NCI-H774 (cell line): ENCODE measurements around the gene CASQ2.

Source experiments
- DNase-seq: peaks from one replicate; lab custom pipeline; 2025; lab: John Stamatoyannopoulos, UW

CASQ2 gene

DNA sequence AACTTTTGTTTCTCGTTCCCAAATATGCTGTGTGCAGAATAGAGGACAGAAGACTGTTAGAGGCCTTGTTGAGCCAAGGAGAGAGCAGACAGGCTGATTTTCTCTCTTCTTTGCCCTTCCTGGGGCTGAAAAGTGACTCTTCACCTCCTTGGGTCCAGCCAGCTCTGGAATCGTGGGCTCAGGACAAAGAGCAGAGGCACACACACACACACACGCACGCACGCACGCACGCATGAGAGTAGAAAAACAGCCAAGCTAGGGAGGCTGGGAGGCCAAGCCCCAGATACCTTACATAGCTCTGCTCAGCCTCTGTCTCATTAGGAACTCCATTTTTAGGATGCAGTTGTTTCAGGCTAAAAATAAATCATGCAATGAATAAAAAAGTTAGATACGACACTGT, at the start of gene CASQ2:
Gene CASQ2 (minus strand): TSS at position 166 of the 400 bp plus-strand sequence. CDS start 173 bp downstream, outside the sequence.
- no peak for DNase-seq

DNA sequence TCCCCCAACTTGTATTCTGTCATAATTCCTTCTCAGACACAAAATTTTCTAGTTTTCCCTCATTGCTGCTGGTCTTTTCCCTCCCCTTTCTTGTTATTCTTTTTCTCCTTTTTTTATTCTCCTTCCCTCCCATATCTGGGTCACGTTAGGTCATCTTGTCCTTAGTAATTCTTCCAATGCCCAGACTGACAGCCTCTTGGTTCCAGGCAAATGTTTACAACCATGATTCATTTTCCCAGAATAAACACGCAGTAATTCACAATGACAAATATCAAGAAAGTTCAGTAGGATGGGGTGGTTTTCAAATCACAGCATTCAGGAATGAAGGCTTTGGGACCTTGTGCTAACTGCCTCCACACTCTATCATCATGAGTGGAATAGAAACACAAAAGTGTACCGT, 47.2 kb upstream of the CASQ2 start:
- no peak for DNase-seq

DNA sequence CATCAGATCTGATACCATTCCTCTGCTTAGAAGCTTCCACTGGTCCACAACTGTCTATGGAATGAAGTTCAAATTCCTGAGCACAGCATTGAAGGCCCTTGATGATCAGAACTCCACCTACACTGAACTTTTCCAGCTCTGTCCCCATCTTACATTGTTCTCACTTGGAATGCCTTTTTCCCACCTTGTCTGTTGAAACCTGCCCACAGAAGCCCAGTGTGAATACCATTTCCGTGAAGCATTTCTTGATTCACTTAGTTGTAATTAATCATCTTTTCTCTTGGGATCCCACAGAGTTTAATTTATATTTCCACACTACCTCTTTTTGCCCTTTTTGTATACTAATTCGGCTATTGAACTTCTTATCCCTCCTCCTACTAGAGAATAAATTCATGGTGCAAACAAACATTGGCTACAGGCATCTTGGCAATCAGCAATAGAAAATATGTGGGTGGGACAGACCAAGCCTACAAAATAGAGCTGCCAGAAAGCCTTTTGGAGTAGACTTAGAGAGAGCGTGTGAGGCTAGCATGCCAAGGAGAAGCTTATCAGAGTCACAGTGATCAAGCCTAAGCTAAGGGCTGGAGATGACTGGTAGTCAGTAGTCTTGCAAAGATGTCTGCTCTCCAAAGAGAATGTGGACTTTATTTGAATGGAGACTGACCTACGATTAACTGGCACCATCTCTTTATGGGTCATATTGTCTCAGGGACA, 46.3 kb upstream of the CASQ2 start:
- no peak for DNase-seq

DNA sequence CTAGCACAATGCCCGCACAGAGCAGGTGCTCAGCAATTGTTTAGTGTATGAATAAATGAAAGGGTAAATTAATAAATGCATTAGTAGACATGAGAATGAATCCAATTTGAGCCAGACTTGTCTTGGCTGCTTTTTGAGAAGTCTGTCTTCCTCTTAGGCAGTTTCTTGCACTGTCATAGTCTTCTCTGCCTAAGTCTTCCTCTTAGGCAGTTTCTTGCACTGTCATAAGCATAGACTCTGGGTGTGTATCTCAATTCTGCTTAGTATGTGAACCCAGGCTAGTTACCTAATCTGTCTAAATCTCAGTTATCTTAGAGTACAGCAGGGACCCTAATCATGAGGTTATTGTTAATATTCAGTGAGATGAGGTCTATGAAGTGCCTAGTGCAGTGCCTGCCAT, 45.2 kb upstream of the CASQ2 start:
- no peak for DNase-seq

GRCh38 chr1:115811140-115811828, 42.8 kb upstream of the CASQ2 start:
- no peak for DNase-seq

DNA sequence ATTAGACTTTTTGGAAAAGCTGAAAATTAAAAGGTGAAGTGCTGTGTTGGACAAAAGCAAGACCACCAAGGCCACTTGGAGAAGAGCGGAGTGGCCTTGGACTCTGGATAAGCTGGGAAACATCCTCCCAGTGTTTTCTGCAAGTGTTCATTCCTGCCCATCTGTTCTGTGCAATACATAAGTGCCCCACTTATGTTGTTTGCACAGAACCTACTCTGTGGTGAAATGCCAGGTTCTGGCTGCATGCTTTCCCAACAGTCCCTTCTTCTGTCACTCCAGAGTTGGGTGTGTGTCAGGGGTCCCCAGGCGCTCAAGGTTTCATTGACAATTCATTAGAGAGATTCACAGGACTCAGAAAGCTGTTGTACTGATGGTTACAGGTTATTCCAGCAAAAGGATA, 42.1 kb upstream of the CASQ2 start:
- peak; percentile 4 for DNase-seq

DNA sequence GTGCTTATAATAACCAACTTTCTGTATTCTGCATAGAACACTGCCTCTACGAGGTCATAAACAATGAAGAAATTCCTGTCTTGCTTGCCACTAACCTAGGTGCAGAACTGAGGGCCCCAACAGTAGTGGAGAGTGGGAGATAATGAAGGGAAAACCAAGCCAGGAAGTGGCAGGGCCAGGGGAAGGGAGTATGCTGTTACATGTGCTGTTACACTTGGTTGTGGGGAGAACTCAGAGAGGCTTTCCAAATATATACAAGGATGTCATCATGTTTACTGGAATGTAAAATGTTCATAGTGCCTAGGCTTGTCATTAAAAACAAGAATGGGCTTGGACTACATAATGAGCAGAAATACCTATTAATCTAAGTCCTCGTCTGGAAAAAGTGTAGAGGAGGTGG, 41.3 kb upstream of the CASQ2 start:
- DNase-seq: no peak

- DNase-seq: no peak
These were observed 40.6 kb upstream of the CASQ2 start for GRCh38 chr1:115809076-115809475.

DNA sequence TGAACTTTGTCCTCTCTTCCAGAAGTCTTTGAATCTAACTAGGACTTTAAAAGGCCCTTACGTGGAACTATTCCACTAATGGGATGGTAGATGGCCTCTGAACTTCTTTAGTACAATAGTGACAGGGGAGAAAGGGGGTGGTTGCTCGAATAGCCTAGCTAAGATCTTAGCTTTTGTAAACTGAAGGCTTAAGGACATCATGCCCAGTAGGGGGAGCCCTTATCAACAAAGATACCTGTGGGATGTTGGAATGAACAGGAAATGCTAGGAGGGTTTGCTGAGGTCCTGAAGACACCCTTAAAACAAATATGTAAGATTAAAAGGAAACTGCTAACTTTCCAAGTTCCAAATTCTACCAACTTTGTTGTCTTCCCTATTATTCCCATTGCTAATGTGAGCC, 39.2 kb upstream of the CASQ2 start:
- DNase-seq: peak; percentile 64

- DNase-seq: no peak
These were observed 37.1 kb upstream of the CASQ2 start for GRCh38 chr1:115805597-115805996.

DNA sequence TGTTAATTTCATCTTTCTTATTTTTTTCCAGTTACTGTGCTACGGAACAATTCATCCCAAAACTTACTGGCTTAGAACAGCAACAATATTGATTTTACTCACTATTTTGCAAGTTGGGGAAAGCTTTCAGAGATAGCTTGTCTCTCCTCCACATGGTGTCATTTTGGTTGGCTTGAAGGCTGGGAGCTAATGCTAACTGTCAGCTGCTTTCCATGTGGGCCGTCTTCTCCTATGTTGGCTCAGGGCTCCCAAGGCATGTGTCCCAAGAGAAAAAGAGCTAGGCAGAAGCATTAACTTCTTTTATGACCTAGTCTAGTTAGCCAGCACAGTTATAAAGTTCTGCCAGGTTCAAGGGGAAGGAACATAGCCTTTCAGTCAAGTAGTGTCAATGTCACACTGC, 33.9 kb upstream of the CASQ2 start:
- no peak for DNase-seq

DNA sequence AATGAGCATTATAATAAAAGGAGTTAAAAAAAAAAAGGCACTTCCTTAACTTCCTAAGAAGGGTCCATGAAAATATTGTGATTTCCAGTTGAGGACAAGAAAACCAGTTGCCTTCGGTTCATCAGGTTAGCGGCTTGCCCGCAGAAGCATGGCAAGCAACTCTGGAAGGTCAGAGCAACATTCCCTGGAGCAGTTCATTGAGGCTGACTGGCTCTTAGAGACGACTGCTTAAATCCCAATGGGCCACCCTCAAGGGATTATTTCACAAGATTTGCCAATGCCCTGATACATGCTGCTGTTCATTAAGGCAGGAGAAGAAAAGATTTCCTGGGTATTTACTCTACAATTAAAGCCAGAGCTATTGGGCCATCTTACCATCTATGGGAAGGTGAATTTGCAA, 29.0 kb upstream of the CASQ2 start:
- DNase-seq: no peak

- no peak for DNase-seq
These were observed 28.4 kb upstream of the CASQ2 start for GRCh38 chr1:115796897-115797296.

DNA sequence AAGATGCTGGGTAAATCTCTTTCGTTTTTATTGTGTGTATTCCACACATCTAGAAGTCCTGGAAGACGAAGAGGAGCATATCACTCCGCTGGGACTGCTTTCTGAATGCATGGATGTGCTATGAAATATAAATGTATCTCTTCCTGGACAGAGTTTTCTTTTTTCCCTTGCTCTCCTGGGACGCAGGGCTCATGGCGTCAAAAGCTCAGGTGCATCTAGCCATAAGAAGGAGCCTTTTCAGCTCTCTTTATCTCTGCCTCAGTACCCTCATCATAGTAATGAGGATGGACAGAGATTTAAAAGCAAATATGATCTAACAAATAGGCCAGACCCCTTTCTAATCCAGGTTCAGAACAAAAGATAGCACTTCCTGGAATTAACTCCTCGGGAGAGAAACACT, 27.5 kb upstream of the CASQ2 start:
- no peak for DNase-seq

GRCh38 chr1:115794976-115795639, 26.6 kb upstream of the CASQ2 start:
- DNase-seq: no peak

DNA sequence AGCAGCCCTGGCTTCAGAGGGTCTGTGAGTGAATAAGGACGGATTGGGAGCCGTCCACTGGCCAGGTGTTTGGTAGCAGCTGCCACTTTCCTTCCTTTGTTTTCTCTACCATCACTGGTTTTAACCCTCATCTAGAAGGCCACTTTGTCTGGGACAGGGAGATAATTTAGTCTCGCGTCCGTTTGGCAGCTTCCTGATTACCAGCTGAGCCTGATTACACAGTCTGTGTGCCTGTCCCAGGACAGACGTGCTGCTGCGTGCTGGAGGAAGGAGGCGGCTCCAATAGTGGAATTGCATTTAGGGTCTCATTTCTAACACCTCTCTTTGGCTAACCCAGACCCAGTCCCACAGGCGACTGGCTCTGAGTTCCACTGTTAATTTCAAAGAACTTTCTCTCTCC, 24.6 kb upstream of the CASQ2 start:
- DNase-seq: no peak

GRCh38 chr1:115791816-115792215, 23.3 kb upstream of the CASQ2 start:
- DNase-seq: no peak

- DNase-seq: no peak
These were observed 22.3 kb upstream of the CASQ2 start for GRCh38 chr1:115790846-115791245.

GRCh38 chr1:115790356-115790755, 21.8 kb upstream of the CASQ2 start:
- no peak for DNase-seq

- DNase-seq: no peak
These were observed 14.8 kb upstream of the CASQ2 start for GRCh38 chr1:115783311-115783710.

DNA sequence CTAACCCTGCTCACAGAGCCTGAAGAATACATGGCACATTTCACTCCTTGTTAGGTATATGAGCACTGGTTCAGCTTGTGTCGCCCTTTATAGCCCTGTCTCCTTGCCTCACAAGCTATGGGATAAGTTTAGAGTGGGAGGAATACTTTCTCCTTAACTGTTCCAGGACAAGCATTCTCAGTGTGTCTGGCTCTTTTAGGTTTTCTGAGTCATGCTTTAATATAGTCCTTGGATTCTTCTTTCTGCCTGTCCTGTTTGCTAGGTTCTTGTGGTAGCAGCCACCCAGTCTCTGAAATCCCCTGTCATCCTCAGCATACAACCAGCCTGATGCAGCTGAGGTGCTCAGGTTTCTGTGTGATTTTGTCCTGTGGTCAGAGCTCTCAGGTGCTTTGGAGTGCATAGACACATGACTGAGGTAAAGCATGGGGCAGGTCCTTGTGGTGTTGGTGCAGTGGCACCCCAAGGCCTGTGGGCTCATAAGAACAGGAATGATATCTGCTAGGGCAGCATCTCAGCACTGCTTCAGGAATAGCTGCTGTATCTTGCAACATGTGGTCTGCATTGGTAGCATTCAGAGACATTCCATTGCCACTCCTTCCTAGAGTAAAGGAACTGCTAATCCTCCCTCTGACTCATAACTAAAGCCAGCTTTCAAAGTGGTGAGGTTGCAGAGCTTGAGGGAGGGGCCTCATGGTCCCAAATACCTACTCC, 14.2 kb upstream of the CASQ2 start:
- DNase-seq: no peak

- no peak for DNase-seq
These were observed 13.3 kb upstream of the CASQ2 start for GRCh38 chr1:115781851-115782250.

GRCh38 chr1:115781343-115781742, 12.8 kb upstream of the CASQ2 start:
- no peak for DNase-seq
